ENCODE measurements around the gene PAX5. TPM values are rescaled to one million over a fixed set of nuclear protein-coding genes. Genes with fewer than 3 reads are reported as not detected.

Gene PAX5
- total and polyA plus RNA-seq, 2 experiments from 2014 or later = not detected

- Histone ChIP-seq H3K9me3 (ENCODE audit: low read depth) (no peaks in the 10 kb centered on the region), H3K9ac (no peak overlapping the region), H3K36me3 (ENCODE audit: low read depth) (no peaks in the 10 kb centered on the region), H3K79me2 (ENCODE audit: insufficient read depth) (no peaks in the 10 kb centered on the region), H4K20me1 (ENCODE audit: insufficient read depth) (no peaks in the 10 kb centered on the region), H2AFZ (no peak overlapping the region), H3K4me1 (ENCODE audit: insufficient read depth) (no peaks in the 10 kb centered on the region), H3F3A (ENCODE audit: insufficient read depth) (no peaks in the 10 kb centered on the region), H3K4me3 (no peak overlapping the region), H3K27me3 (replicated peaks; ENCODE audit: insufficient read depth) (peaks cover 69% of the 10 kb centered on the region), H3K27ac (no peak overlapping the region), H3K4me2 (ENCODE audit: unreplicated experiment) (no peak overlapping the region), H3K9me2 (ENCODE audit: insufficient read depth) (no peaks in the 10 kb centered on the region)
- 55 to 59% methylated on average over 12 of the region's 12 CpGs for WGBS, 2 experiments (ENCODE audit: low coverage in 1 of 2, low lambda C conversion rate in 2 of 2, missing lambda C conversion rate in 2 of 2)
- DNase-seq = no peak
- TF ChIP-seq EZH2phosphoT487 (IDR thresholded peaks at IDR 0.05; ENCODE audit: insufficient read depth, low read depth) (no peak), EZH2 (IDR thresholded peaks at IDR 0.05; ENCODE audit: insufficient read depth, poor library complexity, severe bottlenecking) (no peak)
- in situ Hi-C loops (cut with MboI) = no loop called here
Measured at GRCh38 chr9:36911601-36912412, 122.3 kb downstream of the PAX5 start.

DNA sequence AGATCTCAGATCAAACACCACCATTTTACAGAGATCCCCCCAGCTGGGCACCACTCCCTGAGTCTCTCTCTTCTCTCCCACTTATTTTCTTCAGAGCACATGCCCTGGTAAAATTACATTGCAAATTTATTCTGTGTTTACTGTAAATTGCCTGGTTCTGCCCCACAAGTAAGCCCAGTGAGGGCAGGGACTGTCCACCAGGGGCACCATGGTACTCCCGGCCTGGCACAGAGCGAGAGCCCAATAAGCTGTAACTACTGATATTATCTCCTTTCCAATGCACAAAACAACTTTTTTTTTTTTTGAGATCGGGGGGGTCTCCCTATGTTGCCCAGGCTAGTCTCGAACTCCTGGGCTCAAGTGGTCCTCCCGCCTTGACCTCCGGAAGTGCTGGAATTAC lies 123.0 kb downstream of the PAX5 start:
- no peaks in the 10 kb centered on the region for H3K36me3 ChIP-seq (ENCODE audit: low read depth)
- H3K79me2 ChIP-seq (ENCODE audit: insufficient read depth) = no peaks in the 10 kb centered on the region
- no peak overlapping the region for H3K4me2 ChIP-seq (ENCODE audit: unreplicated experiment)
- H3K9me2 ChIP-seq (ENCODE audit: insufficient read depth) = no peaks in the 10 kb centered on the region
- no peak overlapping the region for H3K4me3 ChIP-seq
- H3K4me1 ChIP-seq (ENCODE audit: insufficient read depth) = no peaks in the 10 kb centered on the region
- TF ChIP-seq EZH2 (IDR thresholded peaks at IDR 0.05; ENCODE audit: insufficient read depth, poor library complexity, severe bottlenecking) (no peak), EZH2phosphoT487 (IDR thresholded peaks at IDR 0.05; ENCODE audit: insufficient read depth, low read depth) (no peak)
- peaks cover 74% of the 10 kb centered on the region for H3K27me3 ChIP-seq (replicated peaks; ENCODE audit: insufficient read depth)
- no peak overlapping the region for H2AFZ ChIP-seq
- 41 to 44% methylated on average over 6 of the region's 6 CpGs for WGBS, 2 experiments (ENCODE audit: low coverage in 1 of 2, low lambda C conversion rate in 2 of 2, missing lambda C conversion rate in 2 of 2)
- no peak overlapping the region for H3K27ac ChIP-seq
- H4K20me1 ChIP-seq (ENCODE audit: insufficient read depth) = no peaks in the 10 kb centered on the region
- H3K9me3 ChIP-seq (ENCODE audit: low read depth) = no peaks in the 10 kb centered on the region
- in situ Hi-C loops (cut with MboI) = no loop called here
- DNase-seq = no peak
- no peak overlapping the region for H3K9ac ChIP-seq
- H3F3A ChIP-seq (ENCODE audit: insufficient read depth) = no peaks in the 10 kb centered on the region

DNA sequence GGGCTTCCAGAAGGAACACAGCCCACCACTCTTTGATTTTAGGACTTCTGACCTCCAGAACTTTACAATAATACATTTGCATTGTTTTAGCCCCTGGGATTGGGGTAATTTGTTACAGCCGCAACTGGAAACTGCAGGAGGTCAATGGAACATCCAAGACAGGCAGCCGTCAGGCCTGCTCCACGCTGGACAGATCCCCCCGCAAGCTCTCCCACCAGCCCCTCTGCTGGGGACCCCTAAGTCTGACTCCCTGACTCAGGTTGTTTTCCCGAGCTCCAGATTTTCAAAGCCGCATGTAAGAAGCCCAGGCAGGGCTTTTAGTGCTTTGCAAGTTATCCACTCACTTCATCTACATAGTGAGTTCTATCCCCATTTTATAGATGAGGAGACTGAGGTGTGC lies 127.6 kb downstream of the PAX5 start:
- Histone ChIP-seq H3K79me2 (ENCODE audit: insufficient read depth) (no peaks in the 10 kb centered on the region), H3K4me1 (ENCODE audit: insufficient read depth) (no peaks in the 10 kb centered on the region), H3K27ac (no peak overlapping the region), H3K36me3 (ENCODE audit: low read depth) (no peaks in the 10 kb centered on the region), H3K9ac (no peak overlapping the region), H3K9me3 (ENCODE audit: low read depth) (no peaks in the 10 kb centered on the region), H3F3A (ENCODE audit: insufficient read depth) (no peaks in the 10 kb centered on the region), H3K4me3 (no peak overlapping the region), H3K4me2 (ENCODE audit: unreplicated experiment) (no peak overlapping the region), H3K9me2 (ENCODE audit: insufficient read depth) (no peaks in the 10 kb centered on the region), H2AFZ (no peak overlapping the region), H4K20me1 (ENCODE audit: insufficient read depth) (no peaks in the 10 kb centered on the region), H3K27me3 (replicated peaks; ENCODE audit: insufficient read depth) (peaks cover 69% of the 10 kb centered on the region)
- WGBS, 2 experiments (ENCODE audit: low coverage in 1 of 2, low lambda C conversion rate in 2 of 2, missing lambda C conversion rate in 2 of 2) = 56 to 57% methylated on average over 6 of the region's 6 CpGs
- TF ChIP-seq EZH2 (IDR thresholded peaks at IDR 0.05; ENCODE audit: insufficient read depth, poor library complexity, severe bottlenecking) (no peak), EZH2phosphoT487 (IDR thresholded peaks at IDR 0.05; ENCODE audit: insufficient read depth, low read depth) (no peak)
- in situ Hi-C loops (cut with MboI) = no loop called here
- no peak for DNase-seq

- TF ChIP-seq EZH2phosphoT487 (IDR thresholded peaks at IDR 0.05; ENCODE audit: insufficient read depth, low read depth) (no peak), EZH2 (IDR thresholded peaks at IDR 0.05; ENCODE audit: insufficient read depth, poor library complexity, severe bottlenecking) (no peak)
- Histone ChIP-seq H4K20me1 (ENCODE audit: insufficient read depth) (no peaks in the 10 kb centered on the region), H3K4me1 (ENCODE audit: insufficient read depth) (no peaks in the 10 kb centered on the region), H3K27ac (no peak overlapping the region), H3K4me2 (ENCODE audit: unreplicated experiment) (no peak overlapping the region), H3K9me3 (ENCODE audit: low read depth) (no peaks in the 10 kb centered on the region), H3K36me3 (ENCODE audit: low read depth) (no peaks in the 10 kb centered on the region), H3F3A (ENCODE audit: insufficient read depth) (no peaks in the 10 kb centered on the region), H2AFZ (no peak overlapping the region), H3K9me2 (ENCODE audit: insufficient read depth) (no peaks in the 10 kb centered on the region), H3K9ac (no peak overlapping the region), H3K27me3 (replicated peaks; ENCODE audit: insufficient read depth) (peaks cover 61% of the 10 kb centered on the region), H3K4me3 (no peak overlapping the region), H3K79me2 (ENCODE audit: insufficient read depth) (no peaks in the 10 kb centered on the region)
- no peak for DNase-seq
- in situ Hi-C loops (cut with MboI) = no loop called here
- WGBS, 2 experiments (ENCODE audit: low coverage in 1 of 2, low lambda C conversion rate in 2 of 2, missing lambda C conversion rate in 2 of 2) = 43 to 47% methylated on average over 10 of the region's 10 CpGs
Measured at GRCh38 chr9:36905101-36906066, 128.7 kb downstream of the PAX5 start.
